ENCODE measurements around the gene EXOC3. TPM values are rescaled to one million over a fixed set of nuclear protein-coding genes. Genes with fewer than 3 reads are reported as not detected.
A peak's percentile ranks its signal among the peaks of the same experiment; 100 is the strongest.

Gene EXOC3
- polyA plus RNA-seq, 3 donors: 33.2 to 59.7 (median 53.8) TPM

DNA sequence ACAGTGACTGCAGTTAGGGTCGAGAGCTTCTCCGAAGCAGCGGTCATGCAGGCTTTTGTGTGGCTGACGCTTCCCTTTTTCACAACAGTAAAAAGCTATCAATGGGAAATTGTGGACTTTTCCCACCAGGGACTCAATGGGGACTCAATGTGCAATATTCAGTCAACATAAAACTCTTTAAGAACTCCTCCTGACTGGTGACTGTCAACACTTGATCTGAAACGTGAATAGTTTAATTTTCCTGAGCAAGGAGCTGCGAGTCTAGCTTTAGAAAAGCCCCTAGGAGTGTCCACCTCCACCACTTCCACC is 28.7 kb downstream of the EXOC3 start:
- intact Hi-C loops (cut with micrococcal nuclease): loop anchor here (5.0 to 10.0 kb wide), 3 partner anchors 73 to 423 kb away; partner anchors contain the start of genes CEP72 (in 2 of the 2), BRD9 (in 1 of the 2) and TRIP13 (in 1 of the 2)
- WGBS (ENCODE audit: insufficient coverage): 35% methylated on average over 6 of the region's 6 CpGs
- H3K36me3 ChIP-seq (replicated peaks in 1 of 2; ENCODE audit: control insufficient read depth in 1 of 2, insufficient read depth in 2 of 2, low read length in 2 of 2): peaks cover 5 to 9% of the 10 kb centered on the region in 2 donors
- H3K9me3 ChIP-seq (replicated peaks in 1 of 2; ENCODE audit: control insufficient read depth in 1 of 2, insufficient read depth in 1 of 2, low read length in 2 of 2): no peaks in the 10 kb centered on the region
- H3K4me2 ChIP-seq (replicated peaks; ENCODE audit: extremely low read depth, low read length, poor library complexity, severe bottlenecking): peak overlapping the region; percentile 74
- H3K4me1 ChIP-seq (ENCODE audit: control insufficient read depth in 1 of 2, insufficient read depth in 2 of 2, low read length in 2 of 2): peaks cover 22 to 40% of the 10 kb centered on the region in 2 donors
- H3K9me3 Mint-ChIP-seq: peaks cover 0 to 6% (median 4%) of the 10 kb centered on the region in 7 donors
- no peak overlapping the region for H3K27ac ChIP-seq (ENCODE audit: low read depth in 1 of 2, low read length in 2 of 2)
- peak overlapping the region in 1 of 7 donors; percentile 50 for H3K27ac Mint-ChIP-seq
- H3K4me3 ChIP-seq (replicated peaks in 1 of 3; ENCODE audit: low read depth in 2 of 3, low read length in 3 of 3): peak overlapping the region in 2 of 3 experiments; percentile 37 to 75
- H3K9ac ChIP-seq (ENCODE audit: insufficient read depth, low read length, poor library complexity, severe bottlenecking): no peak overlapping the region
- peak overlapping the region; percentile 65 to 69 for H3K4me3 Mint-ChIP-seq
- peaks cover 14% of the 10 kb centered on the region for H4K20me1 ChIP-seq (ENCODE audit: insufficient read depth, low read length)
- peaks cover 18% of the 10 kb centered on the region for H3K4me1 Mint-ChIP-seq
- TF ChIP-seq, protein P1, sequence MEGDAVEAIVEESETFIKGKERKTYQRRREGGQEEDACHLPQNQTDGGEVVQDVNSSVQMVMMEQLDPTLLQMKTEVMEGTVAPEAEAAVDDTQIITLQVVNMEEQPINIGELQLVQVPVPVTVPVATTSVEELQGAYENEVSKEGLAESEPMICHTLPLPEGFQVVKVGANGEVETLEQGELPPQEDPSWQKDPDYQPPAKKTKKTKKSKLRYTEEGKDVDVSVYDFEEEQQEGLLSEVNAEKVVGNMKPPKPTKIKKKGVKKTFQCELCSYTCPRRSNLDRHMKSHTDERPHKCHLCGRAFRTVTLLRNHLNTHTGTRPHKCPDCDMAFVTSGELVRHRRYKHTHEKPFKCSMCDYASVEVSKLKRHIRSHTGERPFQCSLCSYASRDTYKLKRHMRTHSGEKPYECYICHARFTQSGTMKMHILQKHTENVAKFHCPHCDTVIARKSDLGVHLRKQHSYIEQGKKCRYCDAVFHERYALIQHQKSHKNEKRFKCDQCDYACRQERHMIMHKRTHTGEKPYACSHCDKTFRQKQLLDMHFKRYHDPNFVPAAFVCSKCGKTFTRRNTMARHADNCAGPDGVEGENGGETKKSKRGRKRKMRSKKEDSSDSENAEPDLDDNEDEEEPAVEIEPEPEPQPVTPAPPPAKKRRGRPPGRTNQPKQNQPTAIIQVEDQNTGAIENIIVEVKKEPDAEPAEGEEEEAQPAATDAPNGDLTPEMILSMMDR (IDR thresholded peaks at IDR 0.05): no peak
- H2AFZ ChIP-seq (ENCODE audit: insufficient read depth, low read depth, low read length, poor library complexity, severe bottlenecking): no peak overlapping the region
- H3K36me3 Mint-ChIP-seq: peaks cover 13 to 16% of the 10 kb centered on the region in 2 donors
- no peak for DNase-seq
- peaks cover 22 to 32% (median 31%) of the 10 kb centered on the region in 3 donors for H3K27me3 Mint-ChIP-seq (ENCODE audit: low read depth in 3 of 3)
- H3K27me3 ChIP-seq (ENCODE audit: control insufficient read depth in 2 of 2, insufficient read depth in 2 of 2, low read length in 2 of 2): peaks cover 4 to 28% of the 10 kb centered on the region in 2 donors
- H3K79me2 ChIP-seq (ENCODE audit: insufficient read depth, low read length): no peaks in the 10 kb centered on the region

DNA sequence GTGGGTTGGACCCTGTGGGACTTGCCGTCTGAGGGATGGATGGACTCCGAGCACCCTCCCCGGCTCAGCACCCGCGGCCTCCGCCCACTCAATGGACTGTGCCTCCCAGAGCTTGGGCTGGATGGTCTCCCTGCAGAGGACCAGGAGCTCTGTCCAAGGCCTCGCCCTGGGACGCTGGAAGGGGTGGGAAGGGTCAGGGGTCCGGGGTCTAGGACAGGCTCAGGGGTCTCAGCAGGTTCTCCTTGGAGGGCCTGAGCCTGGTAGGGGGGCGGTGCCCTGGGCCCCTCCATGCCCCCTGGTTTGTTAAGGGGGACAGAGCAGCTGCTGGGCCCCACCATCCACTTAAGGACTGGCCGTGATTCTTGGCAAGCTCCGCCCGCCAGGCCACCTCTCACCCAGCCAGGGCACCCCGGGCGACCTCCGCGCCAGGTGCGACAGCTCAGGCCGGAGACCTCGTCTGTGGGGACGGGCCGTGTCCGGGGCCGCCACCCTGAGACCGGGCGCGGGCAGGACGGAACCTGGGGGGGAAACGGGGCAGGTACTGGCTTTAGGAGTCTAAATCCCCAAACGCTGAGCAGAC is 29.2 kb downstream of the EXOC3 start:
- H4K20me1 ChIP-seq (ENCODE audit: insufficient read depth, low read length): peaks cover 14% of the 10 kb centered on the region
- H3K4me3 ChIP-seq (replicated peaks in 1 of 3; ENCODE audit: low read depth in 2 of 3, low read length in 3 of 3): peak overlapping the region; percentile 37 to 75 (median 49)
- H3K27me3 ChIP-seq (ENCODE audit: control insufficient read depth in 2 of 2, insufficient read depth in 2 of 2, low read length in 2 of 2): peaks cover 4 to 31% of the 10 kb centered on the region in 2 donors
- TF ChIP-seq, protein P1 (IDR thresholded peaks at IDR 0.05): no peak
- H3K36me3 ChIP-seq (replicated peaks in 1 of 2; ENCODE audit: control insufficient read depth in 1 of 2, insufficient read depth in 2 of 2, low read length in 2 of 2): peaks cover under 1 to 5% of the 10 kb centered on the region in 2 donors
- H3K36me3 Mint-ChIP-seq: peaks cover 8 to 11% of the 10 kb centered on the region in 2 donors
- peak overlapping the region in 2 of 7 donors; percentile 30 to 50 for H3K27ac Mint-ChIP-seq
- peak overlapping the region; percentile 91 for H2AFZ ChIP-seq (ENCODE audit: insufficient read depth, low read depth, low read length, poor library complexity, severe bottlenecking)
- peak overlapping the region; percentile 73 for H3K9ac ChIP-seq (ENCODE audit: insufficient read depth, low read length, poor library complexity, severe bottlenecking)
- peaks cover 18% of the 10 kb centered on the region for H3K4me1 Mint-ChIP-seq
- peak overlapping the region; percentile 65 to 69 for H3K4me3 Mint-ChIP-seq
- H3K4me2 ChIP-seq (replicated peaks; ENCODE audit: extremely low read depth, low read length, poor library complexity, severe bottlenecking): peak overlapping the region; percentile 74
- 20% methylated on average over 26 of the region's 30 CpGs for WGBS (ENCODE audit: insufficient coverage)
- no peaks in the 10 kb centered on the region for H3K9me3 ChIP-seq (replicated peaks in 1 of 2; ENCODE audit: control insufficient read depth in 1 of 2, insufficient read depth in 1 of 2, low read length in 2 of 2)
- peaks cover 0 to 6% (median 4%) of the 10 kb centered on the region in 7 donors for H3K9me3 Mint-ChIP-seq
- no peak for DNase-seq
- H3K4me1 ChIP-seq (ENCODE audit: control insufficient read depth in 1 of 2, insufficient read depth in 2 of 2, low read length in 2 of 2): peaks cover 22 to 40% of the 10 kb centered on the region in 2 donors
- no peaks in the 10 kb centered on the region for H3K79me2 ChIP-seq (ENCODE audit: insufficient read depth, low read length)
- peak overlapping the region in 1 of 2 donors; percentile 61 for H3K27ac ChIP-seq (ENCODE audit: low read depth in 1 of 2, low read length in 2 of 2)
- intact Hi-C loops (cut with micrococcal nuclease): loop anchor here (5.0 to 10.0 kb wide), 3 partner anchors 73 to 423 kb away; partner anchors contain the start of genes CEP72 (in 2 of the 2), BRD9 (in 1 of the 2) and TRIP13 (in 1 of the 2)
- H3K27me3 Mint-ChIP-seq (ENCODE audit: low read depth in 3 of 3): peaks cover 24 to 37% (median 36%) of the 10 kb centered on the region in 3 donors
